PFSK-1 (cell line): ENCODE results near the gene IQSEC3.

ENCODE experiments used
- FOXP2 ChIP-seq: optimal IDR thresholded peaks from 2 replicates; pipeline ENCODE3; 2011; ENCODE audit warnings: borderline replicate concordance, control low read depth, inconsistent platforms; ENCODE audit not compliant: insufficient read depth; ENCODE audit errors: extremely low read length, extremely low read depth
- POLR2AphosphoS5 ChIP-seq: IDR thresholded peaks from 2 replicates; pipeline ENCODE4 v1.6.1; 2012; ENCODE audit warnings: low read depth, mild to moderate bottlenecking, control low read depth, low read length, moderate library complexity
- REST ChIP-seq, 2 experiments: IDR thresholded peaks; 2 replicates each; pipeline versions ENCODE4 v1.6.1 to v1.8.0; 2011 to 2012; ENCODE audit warnings: low read depth in 2 of 2, low read length in 2 of 2, control low read depth in 1 of 2, inconsistent platforms in 1 of 2, mild to moderate bottlenecking in 1 of 2, moderate library complexity in 1 of 2; ENCODE audit not compliant: insufficient read depth in 1 of 2
- SIN3A ChIP-seq: IDR thresholded peaks from 2 replicates; pipeline ENCODE4 v1.6.1; 2012; ENCODE audit warnings: mild to moderate bottlenecking, low read length, moderate library complexity, borderline replicate concordance; ENCODE audit not compliant: insufficient read depth
- TAF1 ChIP-seq: IDR thresholded peaks from 2 replicates; pipeline ENCODE4 v1.6.1; 2012; ENCODE audit warnings: low read length, control low read depth, borderline replicate concordance; ENCODE audit not compliant: insufficient read depth

DNA sequence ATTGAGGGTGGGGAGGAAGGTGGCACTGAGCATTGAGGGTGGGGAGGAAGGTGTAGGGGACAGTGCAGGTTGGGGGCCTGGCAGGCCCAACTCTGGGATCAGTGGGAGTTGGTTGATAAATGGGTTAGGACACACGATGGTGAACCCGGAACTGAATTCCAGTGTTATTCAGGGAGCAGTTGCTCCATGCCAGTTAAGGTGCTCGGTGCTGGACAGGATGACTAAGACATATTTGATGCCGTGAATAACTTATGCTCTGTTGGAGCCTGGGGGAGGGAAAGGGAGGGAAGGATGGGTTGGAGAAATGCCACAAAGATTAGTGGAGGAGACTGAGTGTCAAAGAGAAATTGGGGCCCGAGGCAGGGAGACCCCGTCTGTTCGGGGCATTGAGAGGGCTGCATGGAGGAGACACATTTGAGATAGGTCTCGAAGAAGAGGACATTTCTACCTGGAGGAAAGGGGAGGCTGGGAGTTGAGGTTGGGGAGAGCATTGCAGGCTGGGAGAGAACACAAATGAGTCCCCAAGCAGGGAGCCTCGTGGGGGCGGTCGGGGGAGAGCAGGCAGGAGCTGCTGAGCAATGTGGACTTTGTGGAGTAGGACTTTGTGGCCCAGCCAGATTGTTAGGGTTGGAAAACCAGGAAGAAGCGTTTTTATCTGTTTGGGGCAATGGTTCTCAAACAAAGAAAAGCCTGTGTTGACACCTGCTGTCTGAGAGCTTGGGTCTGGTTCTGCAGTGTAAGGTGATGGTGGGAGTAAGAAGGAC is 65.3 kb downstream of the IQSEC3 start:
- TF ChIP-seq SIN3A (no peak), FOXP2 (no peak), TAF1 (no peak), POLR2AphosphoS5 (no peak), REST (IDR thresholded peaks at IDR 0.05; ENCODE audit: insufficient read depth in 1 of 2, low read depth in 2 of 2, low read length in 2 of 2) (no peak)
